Trophoblast cell (in vitro differentiated cells and primary cell): ENCODE data around the gene MRC2.

Experiments
- DNase-seq, 2 donors: peaks; one replicate each; pipeline ENCODE4 v3.0.0-alpha.2; 2016
- H2AFZ ChIP-seq: 2 replicates; pipeline ENCODE4 v1.6.1; 2013; ENCODE audit warnings: low read length, moderate library complexity, mild to moderate bottlenecking; ENCODE audit not compliant: insufficient read depth, poor library complexity
- H2AK5ac ChIP-seq: 2 replicates; pipeline ENCODE4 v1.6.1; 2013; ENCODE audit warnings: mild to moderate bottlenecking, low read length
- H2BK120ac ChIP-seq: 2 replicates; pipeline ENCODE4 v1.6.1; 2013; ENCODE audit warnings: low read length, mild to moderate bottlenecking, moderate library complexity; ENCODE audit not compliant: insufficient read depth, poor library complexity
- H2BK12ac ChIP-seq: 2 replicates; pipeline ENCODE4 v1.6.1; 2013; ENCODE audit warnings: mild to moderate bottlenecking, low read length, moderate library complexity
- H2BK5ac ChIP-seq: 2 replicates; pipeline ENCODE4 v1.6.1; 2013; ENCODE audit warnings: low read length, low read depth, moderate library complexity, mild to moderate bottlenecking; ENCODE audit not compliant: poor library complexity
- H3K14ac ChIP-seq: 2 replicates; pipeline ENCODE4 v1.6.1; 2013; ENCODE audit warnings: mild to moderate bottlenecking, low read length
- H3K18ac ChIP-seq: 2 replicates; pipeline ENCODE4 v1.6.1; 2013; ENCODE audit warnings: mild to moderate bottlenecking, low read length
- H3K23ac ChIP-seq: 2 replicates; pipeline ENCODE4 v1.6.1; 2013; ENCODE audit warnings: low read length
- H3K27ac ChIP-seq: 2 replicates; pipeline ENCODE4 v1.5.1; 2013; ENCODE audit warnings: low read depth, mild to moderate bottlenecking, inconsistent platforms, low read length, moderate library complexity
- H3K27me3 ChIP-seq: 2 replicates; pipeline ENCODE4 v1.6.1; 2013; ENCODE audit warnings: inconsistent platforms, mild to moderate bottlenecking, low read length, moderate library complexity; ENCODE audit not compliant: insufficient read depth
- H3K36me3 ChIP-seq, 2 experiments: 1 replicate in 1 of 2; 2 replicates in 1 of 2; pipeline ENCODE4 v1.6.1; 2013; ENCODE audit warnings: low read length in 2 of 2, mild to moderate bottlenecking in 2 of 2, moderate library complexity in 1 of 2; ENCODE audit not compliant: insufficient read depth in 2 of 2, control insufficient read depth in 1 of 2
- H3K4ac ChIP-seq: 2 replicates; pipeline ENCODE4 v1.6.1; 2013; ENCODE audit warnings: low read depth, mild to moderate bottlenecking, low read length, moderate library complexity
- H3K4me1 ChIP-seq, 2 experiments: 1 replicate in 1 of 2; 2 replicates in 1 of 2; pipeline ENCODE4 v1.6.1; 2013; ENCODE audit warnings: low read length in 2 of 2, mild to moderate bottlenecking in 2 of 2, moderate library complexity in 1 of 2; ENCODE audit not compliant: insufficient read depth in 2 of 2, control insufficient read depth in 1 of 2
- H3K4me2 ChIP-seq: 2 replicates; pipeline ENCODE4 v1.6.1; 2013; ENCODE audit warnings: inconsistent platforms, mild to moderate bottlenecking, low read length, moderate library complexity
- H3K4me3 ChIP-seq: 2 replicates; pipeline ENCODE4 v1.5.1; 2013; ENCODE audit warnings: mild to moderate bottlenecking, low read depth, low read length, inconsistent platforms
- H3K79me1 ChIP-seq: one replicate; pipeline ENCODE4 v1.6.1; 2013; ENCODE audit warnings: low read length
- H3K79me2 ChIP-seq: 2 replicates; pipeline ENCODE4 v1.6.1; 2013; ENCODE audit warnings: low read length, mild to moderate bottlenecking; ENCODE audit not compliant: control insufficient read depth, insufficient read depth, poor library complexity
- H3K9ac ChIP-seq: 2 replicates; pipeline ENCODE4 v1.6.1; 2013; ENCODE audit warnings: mild to moderate bottlenecking, low read length
- H3K9me3 ChIP-seq: 2 replicates; pipeline ENCODE4 v1.6.1; 2013; ENCODE audit warnings: low read depth, mild to moderate bottlenecking, control low read depth, inconsistent platforms, low read length; ENCODE audit not compliant: insufficient read depth
- H4K12ac ChIP-seq: 2 replicates; pipeline ENCODE4 v1.6.1; 2013; ENCODE audit warnings: low read depth, mild to moderate bottlenecking, low read length, moderate library complexity
- H4K8ac ChIP-seq: 2 replicates; pipeline ENCODE4 v1.6.1; 2013; ENCODE audit warnings: low read depth, mild to moderate bottlenecking, low read length, moderate library complexity
- H4K91ac ChIP-seq: one replicate; pipeline ENCODE4 v1.6.1; 2013; ENCODE audit warnings: low read depth, mild to moderate bottlenecking, low read length, moderate library complexity
- WGBS: extraction: QIAGEN DNeasy Blood & Tissue Kit; methylation state at CpG from one replicate; pipeline ENCODE4 v1.1.7; 2013; ENCODE audit warnings: missing lambda C conversion rate; ENCODE audit not compliant: insufficient read length, insufficient coverage; ENCODE audit errors: extremely low coverage; 5-methylcytosine and 5-hydroxymethylcytosine counted together

Gene MRC2

GRCh38 chr17:62705156-62705777 is 77.8 kb downstream of the MRC2 start:
- H4K91ac ChIP-seq, result peak overlapping the region; percentile 99
- peak overlapping the region; percentile 94 for H2BK5ac ChIP-seq
- H3K23ac ChIP-seq, result no peak overlapping the region
- no peaks in the 10 kb centered on the region for H3K27me3 ChIP-seq
- no CpG with 5 or more reads among the region's 11 CpGs for WGBS
- peaks cover 11 to 20% of the 10 kb centered on the region in 2 experiments for H3K4me1 ChIP-seq
- H4K8ac ChIP-seq, result peak overlapping the region; percentile 87
- H3K4ac ChIP-seq, result peak overlapping the region; percentile 87
- H3K4me2 ChIP-seq, result peak overlapping the region; percentile 75
- peak overlapping the region; percentile 67 for H2AK5ac ChIP-seq
- H4K12ac ChIP-seq, result peak overlapping the region; percentile 75
- peak overlapping the region; percentile 77 for H3K4me3 ChIP-seq
- H3K79me2 ChIP-seq, result peaks cover 19% of the 10 kb centered on the region
- H2AFZ ChIP-seq, result no peak overlapping the region
- no peak overlapping the region for H2BK12ac ChIP-seq
- H3K27ac ChIP-seq, result peak overlapping the region; percentile 90
- H3K9me3 ChIP-seq, result peaks cover 3% of the 10 kb centered on the region
- peak in 1 of 2 donors; percentile 18 for DNase-seq
- peak overlapping the region; percentile 97 for H3K9ac ChIP-seq
- peaks cover 35% of the 10 kb centered on the region for H3K79me1 ChIP-seq
- peak overlapping the region; percentile 92 for H2BK120ac ChIP-seq
- H3K14ac ChIP-seq, result peak overlapping the region; percentile 91
- peak overlapping the region; percentile 91 for H3K18ac ChIP-seq
- peaks cover 2% of the 10 kb centered on the region in 2 experiments for H3K36me3 ChIP-seq

DNA sequence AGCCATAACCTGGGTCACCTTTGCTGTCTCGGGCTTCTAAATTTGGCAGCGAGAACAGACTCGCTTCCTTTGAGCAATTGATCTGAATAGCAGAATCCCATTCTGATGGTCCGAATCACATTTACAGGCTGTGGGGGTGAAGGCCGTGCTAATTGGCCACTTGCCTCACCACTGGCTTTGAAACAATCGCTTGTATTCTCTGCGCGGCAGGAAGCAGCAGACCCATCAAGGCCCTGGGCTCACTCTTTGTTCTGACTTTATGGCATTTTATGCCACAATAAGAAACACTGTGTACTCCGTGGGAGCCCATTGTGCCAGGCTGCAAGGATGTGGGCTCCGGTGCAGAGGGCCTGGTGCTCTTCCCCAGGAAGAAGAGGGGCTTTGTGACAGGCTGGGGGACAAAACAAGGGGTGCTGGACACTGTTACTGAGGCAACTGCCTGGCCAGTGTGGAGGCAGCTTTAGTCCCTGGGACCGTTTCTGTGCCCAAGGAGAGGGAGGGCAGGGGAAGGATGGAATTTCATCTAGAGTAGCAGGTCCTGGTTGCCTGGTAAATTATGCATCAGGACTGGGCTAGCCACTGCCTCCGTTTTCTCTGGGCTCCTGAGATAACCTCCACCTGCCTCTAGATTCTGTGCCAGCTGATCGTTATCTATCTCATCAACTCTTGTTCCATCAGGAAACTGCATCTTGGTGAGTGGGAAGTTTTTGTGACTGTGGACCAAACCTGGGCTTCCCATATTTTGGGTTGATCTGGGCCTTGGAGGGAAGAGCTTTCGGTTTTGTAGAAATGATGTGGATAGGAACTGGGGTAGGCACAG is 78.5 kb downstream of the MRC2 start:
- Histone ChIP-seq H3K4ac (peak overlapping the region; percentile 71), H3K27me3 (no peaks in the 10 kb centered on the region), H3K18ac (peak overlapping the region; percentile 71), H4K8ac (peak overlapping the region; percentile 87), H3K23ac (peak overlapping the region; percentile 8), H3K4me2 (peak overlapping the region; percentile 75), H3K4me3 (peak overlapping the region; percentile 71), H2AK5ac (peak overlapping the region; percentile 66), H3K79me2 (peaks cover 19% of the 10 kb centered on the region), H2BK5ac (peak overlapping the region; percentile 50), H3K36me3 (peaks cover 2% of the 10 kb centered on the region in 2 experiments), H2BK120ac (peak overlapping the region; percentile 92), H2AFZ (peak overlapping the region; percentile 48), H3K9ac (peak overlapping the region; percentile 97), H4K91ac (peak overlapping the region; percentile 91), H3K14ac (peak overlapping the region; percentile 70), H2BK12ac (peak overlapping the region; percentile 55), H4K12ac (no peak overlapping the region), H3K4me1 (peaks cover 11 to 20% of the 10 kb centered on the region in 2 experiments), H3K27ac (peak overlapping the region; percentile 90), H3K79me1 (peaks cover 35% of the 10 kb centered on the region), H3K9me3 (peaks cover 3% of the 10 kb centered on the region)
- no peak for DNase-seq
- no CpG with 5 or more reads among the region's 14 CpGs for WGBS

- no peak overlapping the region for H2AFZ ChIP-seq
- H3K27ac ChIP-seq, result no peak overlapping the region
- H3K4me2 ChIP-seq, result peak overlapping the region; percentile 75
- no peaks in the 10 kb centered on the region for H3K27me3 ChIP-seq
- H2BK120ac ChIP-seq, result peak overlapping the region; percentile 92
- H3K79me1 ChIP-seq, result peaks cover 35% of the 10 kb centered on the region
- no peak overlapping the region for H4K12ac ChIP-seq
- peaks cover 3% of the 10 kb centered on the region for H3K9me3 ChIP-seq
- no peak overlapping the region for H3K4me3 ChIP-seq
- no CpG with 5 or more reads among the region's 20 CpGs for WGBS
- H4K8ac ChIP-seq, result peak overlapping the region; percentile 87
- H3K18ac ChIP-seq, result peak overlapping the region; percentile 71
- H3K9ac ChIP-seq, result no peak overlapping the region
- peaks cover 11 to 20% of the 10 kb centered on the region in 2 experiments for H3K4me1 ChIP-seq
- H3K14ac ChIP-seq, result peak overlapping the region; percentile 70
- H4K91ac ChIP-seq, result peak overlapping the region; percentile 91
- peaks cover 19% of the 10 kb centered on the region for H3K79me2 ChIP-seq
- H2BK12ac ChIP-seq, result peak overlapping the region; percentile 55
- H3K23ac ChIP-seq, result no peak overlapping the region
- peaks cover 2% of the 10 kb centered on the region in 2 experiments for H3K36me3 ChIP-seq
- DNase-seq, result no peak
- H2AK5ac ChIP-seq, result peak overlapping the region; percentile 40
- H2BK5ac ChIP-seq, result peak overlapping the region; percentile 43
- peak overlapping the region; percentile 69 for H3K4ac ChIP-seq
Observed at GRCh38 chr17:62706598-62707424, 79.3 kb downstream of the MRC2 start.

GRCh38 chr17:62707425-62707739 is 79.9 kb downstream of the MRC2 start:
- Histone ChIP-seq H3K18ac (no peak overlapping the region), H2BK5ac (no peak overlapping the region), H2BK120ac (no peak overlapping the region), H3K79me1 (peaks cover 35% of the 10 kb centered on the region), H3K4me3 (no peak overlapping the region), H4K8ac (no peak overlapping the region), H3K23ac (no peak overlapping the region), H2BK12ac (no peak overlapping the region), H3K27me3 (no peaks in the 10 kb centered on the region), H3K4me1 (peaks cover 11 to 20% of the 10 kb centered on the region in 2 experiments), H3K9me3 (peaks cover 3% of the 10 kb centered on the region), H3K27ac (no peak overlapping the region), H3K9ac (no peak overlapping the region), H4K91ac (no peak overlapping the region), H2AFZ (no peak overlapping the region), H4K12ac (no peak overlapping the region), H3K14ac (no peak overlapping the region), H3K4me2 (no peak overlapping the region), H3K4ac (no peak overlapping the region), H3K36me3 (peaks cover 2% of the 10 kb centered on the region in 2 experiments), H3K79me2 (peaks cover 19% of the 10 kb centered on the region), H2AK5ac (no peak overlapping the region)
- no peak for DNase-seq
- WGBS, result no CpG with 5 or more reads among the region's 9 CpGs
